ENCODE data around the gene DIAPH1. TPM values are rescaled to one million over a fixed set of nuclear protein-coding genes. Genes with fewer than 3 reads are reported as not detected.

Gene DIAPH1
- total RNA-seq, 5 donors from 2014 or later (not counting 1 experiment from before 2014, with no cell fraction given): 190 to 271 (median 211) TPM

- Histone ChIP-seq H3K36me3 (ENCODE audit: control insufficient read depth in 2 of 2, extremely low read depth in 1 of 2, insufficient read depth in 1 of 2, low read length in 1 of 2) (peaks cover 14 to 100% of the 10 kb centered on the region in 2 donors), H3K4me1 (ENCODE audit: control insufficient read depth in 1 of 2, extremely low read depth in 1 of 2, insufficient read depth in 2 of 2, low read length in 2 of 2) (no peaks in the 10 kb centered on the region), H3K27ac (ENCODE audit: low read length) (no peak overlapping the region), H3K27me3 (replicated peaks in 1 of 2; ENCODE audit: control insufficient read depth in 2 of 2, extremely low read depth in 1 of 2, insufficient read depth in 2 of 2, low read length in 1 of 2) (no peaks in the 10 kb centered on the region), H3K9me3 (no peaks in the 10 kb centered on the region), H3K4me3 (ENCODE audit: control insufficient read depth in 1 of 2, extremely low read depth in 1 of 2, low read length in 1 of 2) (no peak overlapping the region)
- Mint-ChIP-seq H3K27me3 (no peaks in the 10 kb centered on the region), H3K36me3 (peaks cover 67% of the 10 kb centered on the region), H3K4me1 (peaks cover 16 to 36% (median 35%) of the 10 kb centered on the region in 3 donors), H3K9me3 (no peaks in the 10 kb centered on the region), H3K27ac (no peak overlapping the region), H3K4me3 (no peak overlapping the region)
- POLR2A ChIA-PET: no interaction called here
- ATAC-seq (replicated peaks in 1 of 4) (no peak), DNase-seq (no peak)
- 89% methylated on average over 2 of the region's 8 CpGs for WGBS (ENCODE audit: insufficient coverage)
- CTCF ChIA-PET: interaction anchor here (0.8 to 3.8 kb wide), 18 partner anchors 9 to 204 kb away, joined by 3 to 25 read pairs (median 6); partner anchors contain the start of genes PCDHGA10 (in 2 of the 2), PCDHGA12 (in 1 of the 2), PCDHGB3 (in 1 of the 2) and PCDHGB5 (in 1 of the 2)
Observed at GRCh38 chr5:141523991-141524390, 94.8 kb downstream of the DIAPH1 start.

- Mint-ChIP-seq H3K27me3 (no peaks in the 10 kb centered on the region), H3K27ac (peak overlapping the region; percentile 49 to 52), H3K4me1 (peaks cover 16 to 36% (median 35%) of the 10 kb centered on the region in 3 donors), H3K4me3 (no peak overlapping the region), H3K9me3 (no peaks in the 10 kb centered on the region), H3K36me3 (peaks cover 78% of the 10 kb centered on the region)
- no peaks in the 10 kb centered on the region for H3K27me3 ChIP-seq (replicated peaks in 1 of 2; ENCODE audit: control insufficient read depth in 2 of 2, extremely low read depth in 1 of 2, insufficient read depth in 2 of 2, low read length in 1 of 2)
- ATAC-seq (replicated peaks in 1 of 4) (no peak), DNase-seq (peak in 1 of 35 experiments; percentile 16)
- ChIA-PET POLR2A (no interaction called here), CTCF (interaction anchor here (0.6 to 3.8 kb wide), 12 partner anchors 9 to 868 kb away, joined by 3 to 25 read pairs (median 4); partner anchors contain the start of genes PCDHGA10 (in 1 of the 2) and PCDHGA12 (in 1 of the 2))
- no peak overlapping the region for H3K27ac ChIP-seq (ENCODE audit: low read length)
- H3K36me3 ChIP-seq (ENCODE audit: control insufficient read depth in 2 of 2, extremely low read depth in 1 of 2, insufficient read depth in 1 of 2, low read length in 1 of 2): peaks cover 14 to 100% of the 10 kb centered on the region in 2 donors
- no peak overlapping the region for H3K4me3 ChIP-seq (ENCODE audit: control insufficient read depth in 1 of 2, extremely low read depth in 1 of 2, low read length in 1 of 2)
- H3K4me1 ChIP-seq (ENCODE audit: control insufficient read depth in 1 of 2, extremely low read depth in 1 of 2, insufficient read depth in 2 of 2, low read length in 2 of 2): no peaks in the 10 kb centered on the region
- H3K9me3 ChIP-seq: no peaks in the 10 kb centered on the region
- WGBS (ENCODE audit: insufficient coverage): no CpG with 5 or more reads among the region's 2 CpGs
Observed at GRCh38 chr5:141522301-141522700, 96.5 kb downstream of the DIAPH1 start.

- WGBS (ENCODE audit: insufficient coverage): no CpG with 5 or more reads among the region's 2 CpGs
- Histone ChIP-seq H3K36me3 (ENCODE audit: control insufficient read depth in 2 of 2, extremely low read depth in 1 of 2, insufficient read depth in 1 of 2, low read length in 1 of 2) (peaks cover 20 to 100% of the 10 kb centered on the region in 2 donors), H3K4me1 (ENCODE audit: control insufficient read depth in 1 of 2, extremely low read depth in 1 of 2, insufficient read depth in 2 of 2, low read length in 2 of 2) (no peaks in the 10 kb centered on the region), H3K9me3 (no peaks in the 10 kb centered on the region), H3K27ac (ENCODE audit: low read length) (no peak overlapping the region), H3K27me3 (replicated peaks in 1 of 2; ENCODE audit: control insufficient read depth in 2 of 2, extremely low read depth in 1 of 2, insufficient read depth in 2 of 2, low read length in 1 of 2) (no peaks in the 10 kb centered on the region), H3K4me3 (ENCODE audit: control insufficient read depth in 1 of 2, extremely low read depth in 1 of 2, low read length in 1 of 2) (no peak overlapping the region)
- DNase-seq (no peak), ATAC-seq (replicated peaks in 1 of 4) (no peak)
- no peaks in the 10 kb centered on the region for H3K9me3 Mint-ChIP-seq
- H3K27me3 Mint-ChIP-seq: no peaks in the 10 kb centered on the region
- H3K27ac Mint-ChIP-seq: peak overlapping the region; percentile 41 to 78
- peaks cover 19 to 36% (median 35%) of the 10 kb centered on the region in 3 donors for H3K4me1 Mint-ChIP-seq
- peaks cover 78% of the 10 kb centered on the region for H3K36me3 Mint-ChIP-seq
- CTCF ChIA-PET: interaction anchor here (1.1 to 3.8 kb wide), 6 partner anchors 9 to 202 kb away, joined by 3 to 25 read pairs (median 5); partner anchors contain the start of gene PCDHGA10 (in 1 of the 2)
- POLR2A ChIA-PET: interaction anchor here in 1 of 2 donors (0.6 kb wide), 1 partner anchor 29 kb away, joined by 3 read pairs; no protein-coding TSS in a partner anchor
- H3K4me3 Mint-ChIP-seq: no peak overlapping the region
Observed at GRCh38 chr5:141521244-141521781, 97.5 kb downstream of the DIAPH1 start.

GRCh38 chr5:141519605-141520565 lies 98.9 kb downstream of the DIAPH1 start:
- H3K27ac Mint-ChIP-seq: no peak overlapping the region
- Histone ChIP-seq H3K4me1 (ENCODE audit: control insufficient read depth in 1 of 2, extremely low read depth in 1 of 2, insufficient read depth in 2 of 2, low read length in 2 of 2) (peaks cover 0 to 5% of the 10 kb centered on the region in 2 experiments), H3K9me3 (no peaks in the 10 kb centered on the region), H3K36me3 (ENCODE audit: control insufficient read depth in 2 of 2, extremely low read depth in 1 of 2, insufficient read depth in 1 of 2, low read length in 1 of 2) (peaks cover 25 to 98% of the 10 kb centered on the region in 2 donors), H3K27me3 (replicated peaks in 1 of 2; ENCODE audit: control insufficient read depth in 2 of 2, extremely low read depth in 1 of 2, insufficient read depth in 2 of 2, low read length in 1 of 2) (no peaks in the 10 kb centered on the region), H3K4me3 (ENCODE audit: control insufficient read depth in 1 of 2, extremely low read depth in 1 of 2, low read length in 1 of 2) (no peak overlapping the region), H3K27ac (ENCODE audit: low read length) (no peak overlapping the region)
- DNase-seq (no peak), ATAC-seq (replicated peaks in 1 of 4) (no peak)
- no peaks in the 10 kb centered on the region for H3K9me3 Mint-ChIP-seq
- peaks cover 73% of the 10 kb centered on the region for H3K36me3 Mint-ChIP-seq
- ChIA-PET CTCF (no interaction called here), POLR2A (no interaction called here)
- H3K4me3 Mint-ChIP-seq: no peak overlapping the region
- no peaks in the 10 kb centered on the region for H3K27me3 Mint-ChIP-seq
- WGBS (ENCODE audit: insufficient coverage): 100% methylated on average over 1 of the region's 3 CpGs
- peaks cover 14 to 35% (median 24%) of the 10 kb centered on the region in 3 donors for H3K4me1 Mint-ChIP-seq

- no peak for ATAC-seq (replicated peaks in 1 of 4)
- Mint-ChIP-seq H3K27ac (peak overlapping the region in 1 of 2 donors; percentile 24), H3K36me3 (peaks cover 61% of the 10 kb centered on the region), H3K4me1 (peaks cover 22 to 41% (median 28%) of the 10 kb centered on the region in 3 donors), H3K4me3 (no peak overlapping the region), H3K27me3 (no peaks in the 10 kb centered on the region), H3K9me3 (no peaks in the 10 kb centered on the region)
- peaks cover 14 to 97% of the 10 kb centered on the region in 2 donors for H3K36me3 ChIP-seq (ENCODE audit: control insufficient read depth in 2 of 2, extremely low read depth in 1 of 2, insufficient read depth in 1 of 2, low read length in 1 of 2)
- peaks cover 3 to 16% of the 10 kb centered on the region in 2 experiments for H3K4me1 ChIP-seq (ENCODE audit: control insufficient read depth in 1 of 2, extremely low read depth in 1 of 2, insufficient read depth in 2 of 2, low read length in 2 of 2)
- no peak overlapping the region for H3K4me3 ChIP-seq (ENCODE audit: control insufficient read depth in 1 of 2, extremely low read depth in 1 of 2, low read length in 1 of 2)
- H3K27me3 ChIP-seq (replicated peaks in 1 of 2; ENCODE audit: control insufficient read depth in 2 of 2, extremely low read depth in 1 of 2, insufficient read depth in 2 of 2, low read length in 1 of 2): no peaks in the 10 kb centered on the region
- ChIA-PET CTCF (interaction anchor here (0.6 to 1.0 kb wide), 3 partner anchors 40 to 111 kb away, joined by 3 to 8 read pairs (median 8); partner anchors contain the start of gene PCDHGB6 (in 1 of the 2)), POLR2A (interaction anchor here in 1 of 2 donors (0.6 kb wide), 1 partner anchor 26 kb away, joined by 4 read pairs; no protein-coding TSS in a partner anchor)
- WGBS (ENCODE audit: insufficient coverage): 100% methylated on average over 1 of the region's 1 CpG
- DNase-seq: no peak
- H3K27ac ChIP-seq (ENCODE audit: low read length): no peak overlapping the region
- no peaks in the 10 kb centered on the region for H3K9me3 ChIP-seq
Observed at GRCh38 chr5:141518618-141519015, 100.2 kb downstream of the DIAPH1 start.

Data from T-cell (primary cell).